ENCODE results near the gene PIAS4. TPM values are rescaled to one million over a fixed set of nuclear protein-coding genes. Genes with fewer than 3 reads are reported as not detected.
A peak's percentile ranks its signal among the peaks of the same experiment; 100 is the strongest.

The PIAS4 gene
- polyA plus RNA-seq, 1 experiment, result 9.0 TPM

- POLR2A ChIA-PET, result no interaction called here
- H3K9me3 ChIP-seq (ENCODE audit: control insufficient read depth, insufficient read depth, low read length), result no peaks in the 10 kb centered on the region
- TF ChIP-seq, protein P1, sequence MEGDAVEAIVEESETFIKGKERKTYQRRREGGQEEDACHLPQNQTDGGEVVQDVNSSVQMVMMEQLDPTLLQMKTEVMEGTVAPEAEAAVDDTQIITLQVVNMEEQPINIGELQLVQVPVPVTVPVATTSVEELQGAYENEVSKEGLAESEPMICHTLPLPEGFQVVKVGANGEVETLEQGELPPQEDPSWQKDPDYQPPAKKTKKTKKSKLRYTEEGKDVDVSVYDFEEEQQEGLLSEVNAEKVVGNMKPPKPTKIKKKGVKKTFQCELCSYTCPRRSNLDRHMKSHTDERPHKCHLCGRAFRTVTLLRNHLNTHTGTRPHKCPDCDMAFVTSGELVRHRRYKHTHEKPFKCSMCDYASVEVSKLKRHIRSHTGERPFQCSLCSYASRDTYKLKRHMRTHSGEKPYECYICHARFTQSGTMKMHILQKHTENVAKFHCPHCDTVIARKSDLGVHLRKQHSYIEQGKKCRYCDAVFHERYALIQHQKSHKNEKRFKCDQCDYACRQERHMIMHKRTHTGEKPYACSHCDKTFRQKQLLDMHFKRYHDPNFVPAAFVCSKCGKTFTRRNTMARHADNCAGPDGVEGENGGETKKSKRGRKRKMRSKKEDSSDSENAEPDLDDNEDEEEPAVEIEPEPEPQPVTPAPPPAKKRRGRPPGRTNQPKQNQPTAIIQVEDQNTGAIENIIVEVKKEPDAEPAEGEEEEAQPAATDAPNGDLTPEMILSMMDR (IDR thresholded peaks at IDR 0.05; ENCODE audit: low read depth, low read length), result no peak
Measured at GRCh38 chr19:4083677-4084546, 76.4 kb downstream of the PIAS4 start.

DNA sequence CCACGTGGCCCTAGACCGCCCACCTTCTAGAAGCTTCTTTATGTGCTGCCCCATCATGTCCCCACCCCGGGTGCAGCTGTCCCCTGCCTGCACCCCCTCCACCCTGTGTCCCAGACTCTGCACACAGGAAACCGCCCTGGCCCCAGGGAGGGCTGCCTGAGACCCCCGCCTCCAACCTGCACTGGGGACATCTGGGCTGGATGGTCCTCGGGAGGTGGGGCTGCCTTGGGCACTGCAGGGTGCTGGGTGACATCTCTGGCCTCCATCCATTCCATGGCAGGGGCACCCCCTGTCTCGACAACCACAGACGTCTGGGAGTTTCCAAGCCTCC is 77.0 kb downstream of the PIAS4 start:
- ChIA-PET CTCF (no interaction called here), POLR2A (no interaction called here)
- TF ChIP-seq, protein P1 (IDR thresholded peaks at IDR 0.05; ENCODE audit: low read depth, low read length), result no peak
- Histone ChIP-seq H3K9me3 (ENCODE audit: control insufficient read depth, insufficient read depth, low read length) (no peaks in the 10 kb centered on the region), H3K27ac (ENCODE audit: low read depth, low read length) (no peak overlapping the region), H3K27me3 (ENCODE audit: control insufficient read depth, insufficient read depth, low read length) (no peaks in the 10 kb centered on the region), H3K4me3 (ENCODE audit: low read depth, low read length) (no peak overlapping the region)
- no peak for DNase-seq (ENCODE audit: low read depth, low spot score)

More at GRCh38 chr19:4083677-4084546, 76.4 kb downstream of the PIAS4 start:
- Histone ChIP-seq H3K4me3 (ENCODE audit: low read depth, low read length) (no peak overlapping the region), H3K27me3 (ENCODE audit: control insufficient read depth, insufficient read depth, low read length) (no peaks in the 10 kb centered on the region), H3K27ac (ENCODE audit: low read depth, low read length) (no peak overlapping the region)
- no peak for DNase-seq (ENCODE audit: low read depth, low spot score)
- CTCF ChIA-PET, result interaction anchor here (0.8 kb wide), 1 partner anchor 96 kb away, joined by 4 read pairs; no protein-coding TSS in a partner anchor

- CTCF ChIA-PET, result interaction anchor here (0.6 kb wide), 1 partner anchor 99 kb away, joined by 10 read pairs; no protein-coding TSS in a partner anchor
Measured at GRCh38 chr19:4086411-4086867, 78.9 kb downstream of the PIAS4 start.

GRCh38 chr19:4087787-4088679 is 80.5 kb downstream of the PIAS4 start:
- CTCF ChIA-PET, result no interaction called here
- POLR2A ChIA-PET, result interaction anchor here (0.7 kb wide), 1 partner anchor 114 kb away, joined by 4 read pairs; no protein-coding TSS in a partner anchor
- Histone ChIP-seq H3K9me3 (ENCODE audit: control insufficient read depth, insufficient read depth, low read length) (no peaks in the 10 kb centered on the region), H3K27me3 (ENCODE audit: control insufficient read depth, insufficient read depth, low read length) (no peaks in the 10 kb centered on the region), H3K4me3 (ENCODE audit: low read depth, low read length) (no peak overlapping the region), H3K27ac (ENCODE audit: low read depth, low read length) (no peak overlapping the region)
- DNase-seq (ENCODE audit: low read depth, low spot score), result no peak
- TF ChIP-seq, protein P1 (IDR thresholded peaks at IDR 0.05; ENCODE audit: low read depth, low read length), result no peak

More at GRCh38 chr19:4086411-4086867, 78.9 kb downstream of the PIAS4 start:
- peak overlapping the region; percentile 21 for H3K27ac ChIP-seq (ENCODE audit: low read depth, low read length)
- DNase-seq (ENCODE audit: low read depth, low spot score), result no peak
- H3K9me3 ChIP-seq (ENCODE audit: control insufficient read depth, insufficient read depth, low read length), result no peaks in the 10 kb centered on the region
- POLR2A ChIA-PET, result no interaction called here
- TF ChIP-seq, protein P1 (IDR thresholded peaks at IDR 0.05; ENCODE audit: low read depth, low read length), result no peak
- H3K4me3 ChIP-seq (ENCODE audit: low read depth, low read length), result no peak overlapping the region
- no peaks in the 10 kb centered on the region for H3K27me3 ChIP-seq (ENCODE audit: control insufficient read depth, insufficient read depth, low read length)

Measured in AG04450 (cell line).